Measurements from ENCODE around the gene LRRC34. TPM values are rescaled to one million over a fixed set of nuclear protein-coding genes. Genes with fewer than 3 reads are reported as not detected.
A peak's percentile ranks its signal among the peaks of the same experiment; 100 is the strongest.

The LRRC34 gene
- total RNA-seq, 1 donor from 2014 or later, result 2.2 TPM

GRCh38 chr3:169772897-169773816 lies 39.5 kb downstream of the LRRC34 start, which contains the start of gene MYNN:
MYNN (plus strand) TSS chr3:169773396; CDS start chr3:169774296, 900 bp downstream.
- peak; percentile 46 for TF ChIP-seq CTCF (IDR thresholded peaks at IDR 0.05)
- peak within 1 kb of the TSS; percentile 98 for H3K4me3 Mint-ChIP-seq (ENCODE audit: unreplicated experiment)
- no peaks in the 10 kb centered on the region for H3K9me3 Mint-ChIP-seq (ENCODE audit: low read depth)
- H3K27me3 Mint-ChIP-seq (ENCODE audit: low read depth), result no peaks in the 10 kb centered on the region
- DNase-seq (ENCODE audit: low spot score), result peak; percentile 94
- H3K4me1 Mint-ChIP-seq (ENCODE audit: low read depth), result peaks cover 28% of the 10 kb centered on the region
- H3K27ac Mint-ChIP-seq (ENCODE audit: unreplicated experiment), result peak within 1 kb of the TSS; percentile 100
- H3K36me3 Mint-ChIP-seq (ENCODE audit: low read depth), result peaks cover 12% of the 10 kb centered on the region

GRCh38 chr3:169772305-169772896 lies 40.3 kb downstream of the LRRC34 start:
- Mint-ChIP-seq H3K36me3 (ENCODE audit: low read depth) (peaks cover 8% of the 10 kb centered on the region), H3K4me3 (ENCODE audit: unreplicated experiment) (peak overlapping the region; percentile 98), H3K27ac (ENCODE audit: unreplicated experiment) (peak overlapping the region; percentile 100), H3K27me3 (ENCODE audit: low read depth) (no peaks in the 10 kb centered on the region), H3K9me3 (ENCODE audit: low read depth) (no peaks in the 10 kb centered on the region), H3K4me1 (ENCODE audit: low read depth) (peaks cover 28% of the 10 kb centered on the region)
- no peak for TF ChIP-seq CTCF (IDR thresholded peaks at IDR 0.05)
- DNase-seq (ENCODE audit: low spot score), result no peak

- H3K36me3 Mint-ChIP-seq (ENCODE audit: low read depth), result peaks cover 4% of the 10 kb centered on the region
Measured at GRCh38 chr3:169771497-169772304, 41.0 kb downstream of the LRRC34 start.

GRCh38 chr3:169769287-169770181 lies 43.2 kb downstream of the LRRC34 start, which contains the start of gene ACTRT3:
ACTRT3 (minus strand) TSS chr3:169769561; CDS start chr3:169769520, 41 bp downstream.
- Mint-ChIP-seq H3K9me3 (ENCODE audit: low read depth) (peaks cover 12% of the 10 kb centered on the region), H3K4me3 (ENCODE audit: unreplicated experiment) (peak within 1 kb of the TSS; percentile 84), H3K27me3 (ENCODE audit: low read depth) (no peaks in the 10 kb centered on the region), H3K27ac (ENCODE audit: unreplicated experiment) (peak within 1 kb of the TSS; percentile 95), H3K36me3 (ENCODE audit: low read depth) (peaks cover 6% of the 10 kb centered on the region), H3K4me1 (ENCODE audit: low read depth) (peaks cover 22% of the 10 kb centered on the region)
- no peak for DNase-seq (ENCODE audit: low spot score)
- peak; percentile 27 for TF ChIP-seq CTCF (IDR thresholded peaks at IDR 0.05)

More at GRCh38 chr3:169771497-169772304, 41.0 kb downstream of the LRRC34 start:
- H3K27ac Mint-ChIP-seq (ENCODE audit: unreplicated experiment), result peak overlapping the region; percentile 100
- peaks cover 28% of the 10 kb centered on the region for H3K4me1 Mint-ChIP-seq (ENCODE audit: low read depth)
- peak overlapping the region; percentile 98 for H3K4me3 Mint-ChIP-seq (ENCODE audit: unreplicated experiment)
- H3K27me3 Mint-ChIP-seq (ENCODE audit: low read depth), result no peaks in the 10 kb centered on the region
- H3K9me3 Mint-ChIP-seq (ENCODE audit: low read depth), result no peaks in the 10 kb centered on the region
- peak; percentile 7 for TF ChIP-seq CTCF (IDR thresholded peaks at IDR 0.05)
- no peak for DNase-seq (ENCODE audit: low spot score)
